ENCODE data around the gene PRDX5.

The PRDX5 gene

GRCh38 chr11:64327993-64328392, 10.1 kb downstream of the PRDX5 start:
- no peak overlapping the region for H3K27ac ChIP-seq
- TF ChIP-seq CTCF (IDR thresholded peaks at IDR 0.05) (no peak), ZFX (IDR thresholded peaks at IDR 0.05; ENCODE audit: borderline replicate concordance) (no peak)

- TF ChIP-seq ZFX (IDR thresholded peaks at IDR 0.05; ENCODE audit: borderline replicate concordance) (no peak), CTCF (IDR thresholded peaks at IDR 0.05) (no peak)
These were observed 13.0 kb downstream of the PRDX5 start for GRCh38 chr11:64330888-64331287.

GRCh38 chr11:64331569-64332371, 13.8 kb downstream of the PRDX5 start:
- TF ChIP-seq ZFX (IDR thresholded peaks at IDR 0.05; ENCODE audit: borderline replicate concordance) (no peak), CTCF (IDR thresholded peaks at IDR 0.05) (peak; percentile 38)
- no peak overlapping the region for H3K27ac ChIP-seq

More at GRCh38 chr11:64330888-64331287, 13.0 kb downstream of the PRDX5 start:
- no peak overlapping the region for H3K27ac ChIP-seq

GRCh38 chr11:64333556-64333955, 15.6 kb downstream of the PRDX5 start:
- H3K27ac ChIP-seq: no peak overlapping the region
- TF ChIP-seq CTCF (IDR thresholded peaks at IDR 0.05) (no peak), ZFX (IDR thresholded peaks at IDR 0.05; ENCODE audit: borderline replicate concordance) (no peak)

GRCh38 chr11:64334764-64335735, 17.1 kb downstream of the PRDX5 start:
- H3K27ac ChIP-seq: no peak overlapping the region
- TF ChIP-seq CTCF (IDR thresholded peaks at IDR 0.05) (no peak), ZFX (IDR thresholded peaks at IDR 0.05; ENCODE audit: borderline replicate concordance) (no peak)

- H3K27ac ChIP-seq: no peak overlapping the region
- TF ChIP-seq ZFX (IDR thresholded peaks at IDR 0.05; ENCODE audit: borderline replicate concordance) (no peak), CTCF (IDR thresholded peaks at IDR 0.05) (no peak)
These were observed 19.8 kb downstream of the PRDX5 start for GRCh38 chr11:64337538-64338249.

All from 22Rv1 (cell line).